NT2/D1 (cell line): ENCODE data around the gene CDK5RAP2.

Source experiments
- YY1 ChIP-seq: IDR thresholded peaks from 2 replicates; pipeline ENCODE4 v1.6.1; 2011; ENCODE audit not compliant: insufficient read length, insufficient read depth
- ZNF274 ChIP-seq: IDR thresholded peaks from 2 replicates; pipeline ENCODE4 v1.6.1; 2011; ENCODE audit warnings: mild to moderate bottlenecking, low read depth, low read length

DNA sequence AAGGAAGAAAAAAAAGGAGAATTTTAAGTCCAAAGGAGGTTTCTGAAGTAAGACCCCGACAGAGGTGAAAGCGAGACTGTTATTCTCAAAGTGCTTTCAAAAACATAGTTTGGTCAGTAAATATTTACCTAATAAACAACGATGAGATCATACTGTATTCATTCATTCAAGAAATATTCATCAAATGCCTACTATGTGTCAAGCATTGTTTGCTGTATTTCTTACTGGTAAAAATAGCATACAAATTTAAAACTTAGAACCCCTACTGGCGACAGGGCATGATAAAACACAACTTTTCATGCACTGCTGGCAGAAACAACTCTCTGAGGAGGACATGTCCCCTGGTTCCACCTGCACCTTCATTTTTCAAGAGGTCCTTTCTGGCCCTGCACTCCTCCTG lies 190.7 kb downstream of the CDK5RAP2 start:
- TF ChIP-seq ZNF274 (no peak), YY1 (no peak)
